ENCODE results near the gene TCF12.

Gene TCF12

GRCh38 chr15:57169643-57170042 lies 251.2 kb downstream of the TCF12 start:
- DNase-seq (ENCODE audit: low spot score) = no peak

- no peak for DNase-seq (ENCODE audit: low spot score)
These were observed 253.0 kb downstream of the TCF12 start for GRCh38 chr15:57171426-57171825.

- no peak for DNase-seq (ENCODE audit: low spot score)
These were observed 254.5 kb downstream of the TCF12 start for GRCh38 chr15:57172925-57173324.

- no peak for DNase-seq (ENCODE audit: low spot score)
These were observed 264.6 kb downstream of the TCF12 start for GRCh38 chr15:57183041-57183440.

GRCh38 chr15:57183614-57184344 lies 265.3 kb downstream of the TCF12 start:
- DNase-seq (ENCODE audit: low spot score) = no peak

- DNase-seq (ENCODE audit: low spot score) = no peak
These were observed 266.1 kb downstream of the TCF12 start for GRCh38 chr15:57184502-57184901.

- DNase-seq (ENCODE audit: low spot score) = no peak
These were observed 267.1 kb downstream of the TCF12 start for GRCh38 chr15:57185507-57186074.

GRCh38 chr15:57189466-57189865 lies 271.0 kb downstream of the TCF12 start:
- no peak for DNase-seq (ENCODE audit: low spot score)

GRCh38 chr15:57190208-57190607 lies 271.8 kb downstream of the TCF12 start:
- DNase-seq (ENCODE audit: low spot score) = no peak

GRCh38 chr15:57193161-57193560 lies 274.7 kb downstream of the TCF12 start:
- no peak for DNase-seq (ENCODE audit: low spot score)

GRCh38 chr15:57195326-57195725 lies 276.9 kb downstream of the TCF12 start:
- DNase-seq (ENCODE audit: low spot score) = no peak

GRCh38 chr15:57196865-57197264 lies 278.4 kb downstream of the TCF12 start:
- no peak for DNase-seq (ENCODE audit: low spot score)

GRCh38 chr15:57198131-57198530 lies 279.7 kb downstream of the TCF12 start:
- no peak for DNase-seq (ENCODE audit: low spot score)

- no peak for DNase-seq (ENCODE audit: low spot score)
These were observed 280.3 kb downstream of the TCF12 start for GRCh38 chr15:57198654-57199291.

GRCh38 chr15:57201578-57201977 lies 283.1 kb downstream of the TCF12 start:
- no peak for DNase-seq (ENCODE audit: low spot score)

- no peak for DNase-seq (ENCODE audit: low spot score)
These were observed 285.5 kb downstream of the TCF12 start for GRCh38 chr15:57203906-57204305.

GRCh38 chr15:57205027-57205855 lies 286.8 kb downstream of the TCF12 start:
- DNase-seq (ENCODE audit: low spot score) = no peak

- DNase-seq (ENCODE audit: low spot score) = no peak
These were observed 287.6 kb downstream of the TCF12 start for GRCh38 chr15:57205996-57206395.

- DNase-seq (ENCODE audit: low spot score) = peak; percentile 54
These were observed 295.4 kb downstream of the TCF12 start for GRCh38 chr15:57213862-57214261.

- no peak for DNase-seq (ENCODE audit: low spot score)
These were observed 296.9 kb downstream of the TCF12 start for GRCh38 chr15:57215326-57215725.

- DNase-seq (ENCODE audit: low spot score) = no peak
These were observed 297.4 kb downstream of the TCF12 start for GRCh38 chr15:57215881-57216280.

GRCh38 chr15:57216288-57216687 lies 297.8 kb downstream of the TCF12 start:
- peak; percentile 78 for DNase-seq (ENCODE audit: low spot score)
